Natural killer cell treated with Interleukin-12 subunit alpha and Interleukin-12 subunit beta and Interleukin-15 and Interleukin-18, amount 100 ng/mL, for 72 hours (primary cell): Measurements from ENCODE around the gene GPBP1L1. TPM values are rescaled to one million over a fixed set of nuclear protein-coding genes. Genes with fewer than 3 reads are reported as not detected.

ENCODE experiments used
- ATAC-seq, 2 donors: fragments of 150-1000 bp; cut with Tn5 transposase in 1 of 2; sonication (Bioruptor Pico), chemical (Tn5 transposase) in 1 of 2; 2 replicates each; pipeline ENCODE4 v1.10.0; 2021
- DNase-seq: peaks from one replicate; pipeline ENCODE4 v3.0.0; 2022; ENCODE audit warnings: low spot score
- H3K27ac Mint-ChIP-seq, 2 donors: 1 replicate in 1 of 2; 2 replicates in 1 of 2; pipeline ENCODE4 v1.8.0; 2022; ENCODE audit warnings: mixed read lengths in 2 of 2, mild to moderate bottlenecking in 1 of 2, moderate library complexity in 1 of 2
- H3K27me3 Mint-ChIP-seq, 2 donors: 1 replicate in 1 of 2; 2 replicates in 1 of 2; pipeline ENCODE4 v1.8.0; 2022; ENCODE audit warnings: mixed read lengths in 2 of 2
- H3K36me3 Mint-ChIP-seq: one replicate; pipeline ENCODE4 v1.8.0; 2022; ENCODE audit warnings: mixed read lengths
- H3K4me1 Mint-ChIP-seq, 2 donors: 1 replicate in 1 of 2; 2 replicates in 1 of 2; pipeline ENCODE4 v1.8.0; 2022; ENCODE audit warnings: low read depth in 2 of 2, mixed read lengths in 2 of 2, mild to moderate bottlenecking in 1 of 2
- H3K4me3 Mint-ChIP-seq: one replicate; pipeline ENCODE4 v1.8.0; 2022; ENCODE audit warnings: mixed read lengths
- H3K9me3 Mint-ChIP-seq: 2 replicates; pipeline ENCODE4 v1.8.0; 2022; ENCODE audit warnings: mixed read lengths
- total RNA-seq, 2 donors: library from RNA; stranded (reverse); gene quantifications; one replicate each; pipeline ENCODE4 v1.2.3, GENCODE V29; 2022

GPBP1L1 gene
- total RNA-seq, 2 donors from 2014 or later, result 100 to 140 TPM

DNA sequence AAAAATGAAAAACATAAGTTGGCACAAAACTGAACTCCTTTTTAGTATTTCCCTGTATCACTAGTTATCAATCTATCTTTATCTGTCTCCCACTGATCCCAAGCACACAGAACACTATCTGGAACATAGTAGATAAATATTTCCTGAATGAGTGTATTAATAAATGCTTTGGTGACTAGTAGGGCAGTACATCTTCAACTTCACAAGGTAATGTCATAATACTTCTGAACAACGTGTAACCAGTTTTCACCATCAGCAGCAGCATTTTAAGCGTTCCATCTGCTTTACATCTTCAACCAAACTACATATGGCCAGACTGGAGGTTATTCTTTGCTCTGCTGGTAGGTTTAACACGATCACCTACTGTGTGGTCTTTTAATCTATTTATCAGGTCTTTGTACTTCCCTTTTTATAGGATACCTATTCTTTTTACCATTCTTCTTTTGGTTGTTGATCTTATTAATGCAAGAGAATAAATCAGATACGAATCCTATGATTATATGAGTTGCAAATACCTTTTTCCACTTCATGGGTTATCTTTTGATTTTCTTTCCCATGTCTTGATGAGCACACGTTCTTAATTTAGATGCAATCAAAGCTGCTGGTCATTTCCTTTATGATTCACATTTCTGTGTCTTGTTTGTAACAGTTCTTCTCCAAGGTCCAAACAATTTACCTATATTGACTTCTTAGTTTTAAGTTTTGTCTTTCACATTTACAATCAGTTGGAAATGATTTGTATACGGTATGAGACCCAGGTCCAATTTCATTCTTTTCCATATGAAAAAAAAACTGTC, 16.3 kb downstream of the GPBP1L1 start:
- H3K4me1 Mint-ChIP-seq, result peaks cover 34 to 43% of the 10 kb centered on the region in 2 donors
- H3K27me3 Mint-ChIP-seq, result no peaks in the 10 kb centered on the region
- H3K27ac Mint-ChIP-seq, result no peak overlapping the region
- no peaks in the 10 kb centered on the region for H3K36me3 Mint-ChIP-seq
- no peak for ATAC-seq
- no peaks in the 10 kb centered on the region for H3K9me3 Mint-ChIP-seq
- no peak for DNase-seq
- no peak overlapping the region for H3K4me3 Mint-ChIP-seq

DNA sequence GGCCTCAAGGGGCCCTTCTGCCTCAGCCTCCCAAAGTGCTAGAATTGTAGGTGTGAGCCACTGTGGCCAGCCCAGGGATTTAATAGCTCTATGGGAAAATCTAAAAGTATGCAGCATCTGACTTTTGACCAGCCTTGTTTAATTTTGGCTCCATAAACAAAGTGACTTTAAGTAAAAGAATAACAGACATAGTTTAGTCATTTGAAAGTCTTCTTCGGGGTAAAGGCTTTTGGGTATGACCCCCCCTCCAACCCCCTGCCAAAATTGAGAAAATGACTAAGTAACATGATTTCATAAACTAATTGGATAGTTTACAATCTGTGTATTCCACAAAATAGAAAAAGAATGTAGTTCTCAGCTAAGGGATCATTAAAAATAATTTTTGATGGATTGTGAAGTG, 17.0 kb downstream of the GPBP1L1 start:
- H3K36me3 Mint-ChIP-seq, result no peaks in the 10 kb centered on the region
- H3K27ac Mint-ChIP-seq, result no peak overlapping the region
- no peaks in the 10 kb centered on the region for H3K27me3 Mint-ChIP-seq
- no peaks in the 10 kb centered on the region for H3K9me3 Mint-ChIP-seq
- peaks cover 29 to 37% of the 10 kb centered on the region in 2 donors for H3K4me1 Mint-ChIP-seq
- no peak overlapping the region for H3K4me3 Mint-ChIP-seq
- DNase-seq, result no peak
- ATAC-seq, result no peak

DNA sequence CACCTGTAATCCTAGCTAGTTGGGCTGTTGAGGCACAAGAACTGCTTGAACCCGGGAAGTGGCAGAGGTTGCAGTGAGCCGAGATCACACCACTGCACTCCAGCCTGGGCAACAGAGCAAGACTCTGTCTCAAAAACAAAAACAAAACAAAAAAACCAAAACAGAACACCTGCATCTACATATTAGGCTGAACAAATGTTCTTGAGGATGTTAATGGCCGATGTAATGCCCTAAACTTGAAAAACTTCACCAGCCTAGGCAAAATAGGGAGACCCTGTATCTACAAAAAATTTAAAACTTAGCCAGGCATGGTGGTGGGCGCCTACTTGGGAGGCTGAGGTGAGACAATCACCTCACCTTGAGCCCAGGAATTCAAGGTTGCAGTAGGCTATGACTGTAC, 17.8 kb downstream of the GPBP1L1 start:
- H3K9me3 Mint-ChIP-seq, result no peaks in the 10 kb centered on the region
- H3K4me3 Mint-ChIP-seq, result no peak overlapping the region
- no peaks in the 10 kb centered on the region for H3K36me3 Mint-ChIP-seq
- ATAC-seq (no peak), DNase-seq (no peak)
- H3K27me3 Mint-ChIP-seq, result no peaks in the 10 kb centered on the region
- peaks cover 28 to 36% of the 10 kb centered on the region in 2 donors for H3K4me1 Mint-ChIP-seq
- H3K27ac Mint-ChIP-seq, result no peak overlapping the region

DNA sequence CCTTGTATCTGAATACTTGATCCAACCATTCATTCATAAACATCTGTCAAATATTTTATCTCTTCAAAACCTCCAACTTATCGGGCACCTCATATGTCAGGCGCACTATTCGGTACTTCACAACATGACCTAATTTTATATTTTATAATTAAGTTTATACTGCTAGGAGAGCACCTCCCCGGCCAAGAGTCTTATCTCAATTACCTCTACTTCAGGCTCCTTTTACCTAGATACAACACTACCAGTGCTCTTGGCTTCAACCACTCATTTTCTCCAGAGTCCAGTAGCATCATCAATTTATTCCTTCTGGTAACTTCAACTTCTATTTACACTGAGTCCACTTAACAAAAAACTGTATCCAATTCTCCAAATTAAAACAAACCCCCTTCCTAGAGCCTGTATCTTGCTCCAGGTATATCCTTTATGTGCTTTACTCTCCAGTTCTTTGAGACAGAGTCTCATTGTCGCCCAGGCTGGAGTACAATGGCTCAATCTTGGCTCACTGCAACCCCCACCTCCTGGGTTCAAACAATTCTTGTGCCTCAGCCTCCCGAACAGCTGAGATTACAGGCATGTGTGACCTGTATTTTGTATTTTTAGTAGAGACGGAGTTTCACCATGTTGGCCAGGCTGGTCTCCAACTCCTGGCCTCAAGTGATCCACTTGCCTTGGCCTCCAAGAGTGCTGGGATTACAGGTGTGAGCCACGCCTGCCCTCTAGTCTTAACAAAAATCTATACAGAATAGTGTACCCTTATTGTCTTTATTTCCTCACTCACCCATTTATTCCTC, 18.8 kb downstream of the GPBP1L1 start:
- Mint-ChIP-seq H3K4me3 (no peak overlapping the region), H3K9me3 (no peaks in the 10 kb centered on the region), H3K36me3 (no peaks in the 10 kb centered on the region), H3K27ac (no peak overlapping the region), H3K27me3 (no peaks in the 10 kb centered on the region), H3K4me1 (peaks cover 24 to 33% of the 10 kb centered on the region in 2 donors)
- DNase-seq (no peak), ATAC-seq (no peak)

DNA sequence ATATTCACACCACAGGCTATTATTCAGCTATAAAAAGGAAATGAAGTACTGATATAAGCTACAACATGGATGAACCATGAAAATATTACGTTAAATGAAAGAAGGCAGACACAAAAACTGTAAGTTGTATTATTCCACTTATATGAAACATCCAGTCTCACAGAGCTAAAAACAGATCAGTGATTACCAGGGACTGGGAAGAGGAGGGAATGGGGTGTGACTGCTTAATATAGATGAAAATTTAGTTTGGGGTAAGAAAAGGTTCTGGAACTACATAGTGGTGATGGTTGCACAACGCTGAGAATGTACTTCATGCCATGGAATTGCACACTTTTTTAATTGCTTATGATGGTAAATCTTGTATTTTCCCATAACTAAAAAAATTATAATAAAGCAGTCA, 19.5 kb downstream of the GPBP1L1 start:
- no peak for ATAC-seq
- Mint-ChIP-seq H3K27ac (no peak overlapping the region), H3K4me3 (no peak overlapping the region), H3K36me3 (no peaks in the 10 kb centered on the region), H3K9me3 (no peaks in the 10 kb centered on the region), H3K27me3 (no peaks in the 10 kb centered on the region), H3K4me1 (peaks cover 22 to 30% of the 10 kb centered on the region in 2 donors)
- DNase-seq, result no peak

DNA sequence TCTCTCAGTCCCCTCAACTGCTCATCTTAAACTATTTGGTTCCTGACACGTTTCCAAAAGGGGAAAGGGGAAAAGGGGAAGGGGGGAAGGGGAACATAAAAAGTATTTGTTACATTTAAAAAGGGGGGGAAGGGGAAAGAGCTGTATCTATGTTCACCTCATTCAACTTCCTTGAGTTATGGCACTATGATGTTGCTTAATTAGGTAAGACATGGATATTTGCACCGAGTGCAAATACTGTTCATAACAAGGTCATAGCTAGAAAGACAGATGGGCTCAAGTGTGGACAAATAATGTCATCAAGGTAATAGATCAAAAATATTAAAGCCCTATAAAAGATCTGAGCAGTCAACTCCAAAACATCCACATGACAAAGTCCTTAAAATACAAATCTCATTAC, 26.0 kb downstream of the GPBP1L1 start:
- peaks cover 21% of the 10 kb centered on the region for H3K36me3 Mint-ChIP-seq
- no peak overlapping the region for H3K4me3 Mint-ChIP-seq
- H3K27me3 Mint-ChIP-seq, result no peaks in the 10 kb centered on the region
- ATAC-seq (no peak), DNase-seq (no peak)
- H3K9me3 Mint-ChIP-seq, result no peaks in the 10 kb centered on the region
- H3K4me1 Mint-ChIP-seq, result peaks cover 9 to 13% of the 10 kb centered on the region in 2 donors
- no peak overlapping the region for H3K27ac Mint-ChIP-seq

DNA sequence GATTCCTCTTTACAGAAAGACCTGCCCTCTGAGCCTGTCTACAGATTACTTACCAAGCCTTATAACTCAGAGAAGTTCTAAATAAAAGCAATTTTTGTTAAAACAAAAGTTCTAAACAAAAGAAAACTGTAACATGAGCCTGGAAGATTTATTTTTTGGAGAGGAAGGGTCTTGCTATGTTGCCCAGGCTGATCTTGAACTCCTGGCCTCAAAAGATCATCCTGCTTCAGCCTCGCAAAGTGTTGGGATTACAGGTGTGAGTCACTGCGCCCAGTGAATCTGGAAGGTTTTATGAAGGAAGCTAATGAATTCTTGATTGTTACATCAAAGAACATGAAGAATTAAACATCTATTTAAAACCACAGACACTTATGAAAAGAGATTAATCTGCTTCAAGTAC, 27.1 kb downstream of the GPBP1L1 start:
- Mint-ChIP-seq H3K4me3 (no peak overlapping the region), H3K27me3 (no peaks in the 10 kb centered on the region), H3K9me3 (no peaks in the 10 kb centered on the region), H3K4me1 (peaks cover 9 to 19% of the 10 kb centered on the region in 2 donors), H3K27ac (no peak overlapping the region), H3K36me3 (peaks cover 31% of the 10 kb centered on the region)
- ATAC-seq (no peak), DNase-seq (no peak)

DNA sequence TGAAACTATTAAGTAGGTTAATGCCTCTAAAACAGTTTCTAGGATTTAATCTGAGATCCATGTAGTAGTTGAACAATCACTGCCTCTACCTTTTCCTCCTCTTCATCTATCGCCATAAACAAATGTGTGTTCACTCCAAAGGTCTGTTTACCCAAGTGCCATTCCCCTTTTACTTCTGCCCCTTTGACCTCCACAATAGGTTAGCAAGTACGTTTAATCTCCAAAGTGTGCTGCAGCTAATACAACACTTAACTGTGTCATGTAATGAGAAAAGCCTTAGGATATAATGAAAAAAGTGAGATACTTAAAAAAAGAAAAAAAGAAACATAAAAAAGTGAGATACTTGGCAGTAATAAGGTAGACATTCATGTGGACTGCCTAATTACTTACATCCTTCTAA, 28.2 kb downstream of the GPBP1L1 start:
- Mint-ChIP-seq H3K4me3 (no peak overlapping the region), H3K27ac (no peak overlapping the region), H3K36me3 (peaks cover 31% of the 10 kb centered on the region), H3K27me3 (no peaks in the 10 kb centered on the region), H3K4me1 (peaks cover 5 to 14% of the 10 kb centered on the region in 2 donors), H3K9me3 (no peaks in the 10 kb centered on the region)
- DNase-seq (no peak), ATAC-seq (no peak)

DNA sequence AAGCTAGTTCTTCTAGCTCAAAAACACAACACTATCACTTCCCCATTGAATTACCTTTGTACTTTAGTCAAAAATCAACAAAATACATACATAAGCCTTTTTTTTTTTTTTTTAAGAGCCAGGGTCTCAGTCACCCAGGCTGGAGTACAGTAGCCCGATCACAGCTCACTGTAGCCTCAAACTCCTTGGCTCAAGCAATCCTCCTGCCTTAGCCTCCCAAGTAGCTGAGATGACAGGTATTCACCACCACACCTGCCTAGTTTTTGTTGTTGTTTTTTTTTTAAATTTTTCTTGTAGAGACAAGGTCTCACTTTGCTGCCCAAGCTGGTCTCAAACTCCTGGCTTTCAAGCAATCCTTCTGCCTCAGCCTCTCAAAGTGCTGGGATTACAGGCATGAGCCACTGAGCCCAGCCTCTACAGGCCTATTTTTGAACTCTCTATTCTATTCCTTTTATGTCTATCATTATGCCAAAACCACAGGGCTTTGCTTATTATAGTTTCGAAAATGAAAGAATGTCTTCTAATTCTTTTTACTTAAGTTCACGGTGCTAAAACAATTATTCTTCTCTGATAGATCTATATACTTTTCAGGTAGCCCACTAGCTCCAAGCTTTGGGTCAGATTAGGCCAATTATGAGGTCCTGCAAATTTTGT, 29.6 kb downstream of the GPBP1L1 start:
- Mint-ChIP-seq H3K4me1 (peaks cover 5 to 13% of the 10 kb centered on the region in 2 donors), H3K27ac (no peak overlapping the region), H3K36me3 (peaks cover 31% of the 10 kb centered on the region), H3K4me3 (no peak overlapping the region), H3K27me3 (no peaks in the 10 kb centered on the region), H3K9me3 (no peaks in the 10 kb centered on the region)
- no peak for DNase-seq
- no peak for ATAC-seq

DNA sequence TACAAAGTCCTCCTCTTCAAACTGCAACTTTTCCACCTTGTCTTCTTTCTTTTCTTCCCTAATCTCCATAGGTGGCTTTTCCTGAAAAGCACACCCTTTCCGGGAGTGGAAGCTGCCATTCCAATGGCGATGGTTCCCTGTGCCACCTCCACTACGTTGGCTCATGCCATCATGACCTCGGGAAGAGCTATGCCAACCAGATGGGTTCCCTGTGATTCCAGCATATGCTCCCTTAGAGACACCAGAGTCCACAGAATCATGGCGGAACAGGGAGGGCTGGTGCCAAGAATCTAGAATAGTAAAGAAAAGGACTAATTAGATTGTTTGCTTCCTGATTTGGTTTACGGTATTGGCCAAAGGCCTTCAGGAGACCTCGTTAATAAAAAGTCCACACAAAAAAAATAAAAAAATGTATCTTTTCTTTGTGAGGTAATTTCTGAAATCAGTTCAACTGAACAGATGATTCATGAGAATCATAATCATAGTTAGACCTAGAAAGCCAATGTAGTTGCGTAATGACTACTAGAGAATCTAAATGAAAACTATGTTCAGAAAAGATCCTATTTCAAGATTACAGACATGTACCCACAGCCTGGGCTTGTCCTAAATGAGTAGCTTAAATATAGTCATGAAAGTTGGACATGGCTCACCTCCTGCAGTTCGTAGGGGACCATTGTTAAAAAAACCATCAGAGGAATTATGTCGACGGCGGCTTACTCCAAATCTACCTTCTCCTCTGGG, 31.6 kb downstream of the GPBP1L1 start:
- ATAC-seq (peak in 1 of 2 donors; percentile 85), DNase-seq (no peak)
- peak overlapping the region in 1 of 2 donors; percentile 45 for H3K27ac Mint-ChIP-seq
- H3K27me3 Mint-ChIP-seq, result no peaks in the 10 kb centered on the region
- peaks cover 7 to 8% of the 10 kb centered on the region in 2 donors for H3K4me1 Mint-ChIP-seq
- H3K4me3 Mint-ChIP-seq, result peak overlapping the region; percentile 48
- H3K9me3 Mint-ChIP-seq, result no peaks in the 10 kb centered on the region
- H3K36me3 Mint-ChIP-seq, result peaks cover 27% of the 10 kb centered on the region

DNA sequence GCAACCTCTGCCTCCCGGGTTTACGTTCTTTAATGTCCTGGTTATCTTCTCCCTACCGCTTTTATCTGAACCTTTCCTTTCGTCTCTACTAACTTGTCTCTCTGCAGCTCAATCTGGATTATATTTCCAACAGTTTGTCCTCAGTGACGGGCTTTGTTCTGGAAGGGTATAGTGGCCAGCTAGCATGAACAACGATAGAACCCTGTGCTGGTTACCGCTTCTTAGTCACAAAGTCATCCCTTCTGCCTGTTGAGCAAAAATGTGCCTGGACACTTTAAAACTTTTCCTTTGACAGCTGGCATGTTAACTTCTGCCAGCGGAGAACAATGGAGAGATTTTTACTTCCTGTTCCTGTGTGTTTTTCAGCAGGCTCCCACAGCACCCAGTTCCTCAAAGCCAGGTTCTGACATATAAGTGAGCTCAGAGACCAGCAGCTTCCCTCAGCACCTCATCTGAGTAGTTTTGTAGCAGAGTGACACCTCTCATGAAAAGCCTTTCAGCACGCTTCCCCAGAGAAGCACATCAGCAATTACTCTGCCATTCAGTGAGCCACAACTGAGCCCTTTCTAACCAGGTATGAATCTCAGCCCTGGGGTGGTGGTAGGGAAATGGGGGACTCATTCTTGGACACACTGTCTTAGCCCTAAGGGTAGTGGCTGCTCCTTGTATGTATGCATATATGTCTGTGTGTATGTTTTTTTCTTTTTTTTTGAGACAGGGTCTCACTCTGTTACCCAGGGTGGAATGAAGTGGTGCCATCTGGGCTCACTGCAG, 38.9 kb downstream of the GPBP1L1 start:
- DNase-seq, result no peak
- peaks cover 4% of the 10 kb centered on the region for H3K36me3 Mint-ChIP-seq
- H3K4me3 Mint-ChIP-seq, result peak overlapping the region; percentile 11
- H3K4me1 Mint-ChIP-seq, result peaks cover 4 to 8% of the 10 kb centered on the region in 2 donors
- no peak for ATAC-seq
- H3K27me3 Mint-ChIP-seq, result no peaks in the 10 kb centered on the region
- H3K9me3 Mint-ChIP-seq, result no peaks in the 10 kb centered on the region
- H3K27ac Mint-ChIP-seq, result no peak overlapping the region

DNA sequence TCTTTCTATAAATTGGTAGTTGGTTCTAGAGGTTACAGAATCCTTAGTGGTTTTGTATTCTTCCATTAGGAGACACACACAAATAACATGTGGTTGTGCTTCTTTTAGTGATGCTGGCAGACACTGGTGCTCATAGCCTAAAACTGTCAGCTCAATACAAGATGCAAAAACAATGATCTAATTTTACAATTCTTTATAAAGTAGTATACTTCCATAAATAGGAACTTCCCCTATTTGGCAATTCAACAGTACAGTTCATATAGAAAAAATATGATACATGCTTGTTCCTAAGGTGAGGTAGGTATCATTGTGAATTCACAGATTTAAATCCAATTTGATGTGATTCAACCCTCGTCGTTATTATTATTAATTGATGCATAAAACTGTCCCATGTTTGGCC, 41.7 kb downstream of the GPBP1L1 start:
- Mint-ChIP-seq H3K27ac (no peak overlapping the region), H3K27me3 (no peaks in the 10 kb centered on the region)

DNA sequence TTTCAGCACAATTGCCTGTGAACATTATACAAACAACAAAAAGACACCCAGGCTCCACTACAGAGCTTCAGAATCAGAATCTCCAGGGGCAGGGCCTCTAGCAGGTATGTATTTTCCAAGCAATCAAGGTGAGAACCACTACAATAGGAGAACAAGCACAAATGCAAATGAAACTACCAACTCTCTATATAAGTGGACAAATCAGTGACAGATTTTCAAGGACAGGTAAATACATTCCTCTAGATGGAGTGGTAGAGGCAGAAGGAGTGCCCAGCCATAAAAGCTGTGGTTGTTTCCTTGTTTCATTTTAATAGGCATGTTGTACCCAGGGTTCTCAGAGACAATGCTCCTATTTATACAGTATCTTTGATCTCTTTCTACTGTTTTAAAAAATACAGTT, 42.4 kb downstream of the GPBP1L1 start:
- peaks cover 12% of the 10 kb centered on the region for H3K36me3 Mint-ChIP-seq
- H3K27ac Mint-ChIP-seq, result no peak overlapping the region
- no peak overlapping the region for H3K4me3 Mint-ChIP-seq
- H3K9me3 Mint-ChIP-seq, result no peaks in the 10 kb centered on the region
- ATAC-seq (no peak), DNase-seq (no peak)
- H3K27me3 Mint-ChIP-seq, result no peaks in the 10 kb centered on the region
- peaks cover 4 to 5% of the 10 kb centered on the region in 2 donors for H3K4me1 Mint-ChIP-seq

More for the DNA sequence above, 41.7 kb downstream of the GPBP1L1 start:
- peaks cover 12% of the 10 kb centered on the region for H3K36me3 Mint-ChIP-seq
- ATAC-seq (no peak), DNase-seq (no peak)
- no peaks in the 10 kb centered on the region for H3K9me3 Mint-ChIP-seq
- H3K4me3 Mint-ChIP-seq, result no peak overlapping the region
- H3K4me1 Mint-ChIP-seq, result peaks cover 4 to 5% of the 10 kb centered on the region in 2 donors
